Hematopoietic multipotent progenitor cell treated with erythropoietin and hydrocortisone succinate and interleukin-3 and kit ligand, for 17 days (in vitro differentiated cells): Measurements from ENCODE around the gene TIGD1.
"Not testable (repeated sequence)": the region's sequence is repeated elsewhere in the genome, so short reads cannot be mapped to it uniquely, and the experiment has no call there.

Source experiments
- DNase-seq: peaks from one replicate; pipeline ENCODE4 v3.0.0-alpha.2; 2015; ENCODE audit warnings: low spot score

Gene TIGD1

DNA sequence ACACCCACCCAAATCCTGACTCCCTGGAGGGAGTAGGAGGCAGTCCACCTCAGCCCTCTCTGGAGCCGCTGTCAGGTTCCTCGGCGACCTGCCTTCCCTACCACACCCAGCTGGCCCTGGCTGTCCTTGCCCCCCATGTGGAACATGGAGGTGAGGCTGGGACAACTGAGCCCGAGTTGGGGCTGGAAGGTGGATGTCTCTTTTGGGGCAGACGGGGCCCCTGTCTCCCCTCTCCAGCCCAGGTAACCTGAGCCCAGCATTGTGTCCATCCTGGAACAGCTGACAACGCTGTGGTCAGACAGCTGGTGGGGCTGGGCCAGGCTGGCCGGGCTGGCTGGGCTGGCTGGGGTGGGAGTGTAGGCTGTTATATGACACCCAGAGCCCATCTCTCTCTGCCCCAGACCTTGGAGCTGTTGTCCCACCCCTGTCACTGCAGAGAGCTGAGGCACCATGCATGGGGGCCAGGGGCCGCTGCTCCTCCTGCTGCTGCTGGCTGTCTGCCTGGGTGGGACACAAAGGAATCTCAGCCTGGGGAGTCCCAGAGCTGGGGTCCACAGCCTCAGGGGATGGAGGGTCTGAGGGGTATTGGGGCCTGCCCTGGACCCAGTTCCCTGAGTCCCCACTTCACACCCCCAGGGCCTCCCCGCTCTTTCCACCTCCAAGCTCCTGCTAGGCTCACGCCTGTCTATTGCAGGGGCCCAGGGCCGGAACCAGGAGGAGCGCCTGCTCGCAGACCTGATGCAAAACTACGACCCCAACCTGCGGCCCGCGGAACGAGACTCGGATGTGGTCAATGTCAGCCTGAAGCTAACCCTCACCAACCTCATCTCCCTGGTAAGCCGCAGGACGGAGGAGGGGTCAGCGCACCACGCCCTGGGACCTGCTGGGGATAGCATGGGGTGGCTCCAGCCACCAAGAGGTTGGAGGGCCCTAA is 10.8 kb downstream of the TIGD1 start, which contains the start of gene CHRNG:
Gene CHRNG (plus strand): TSS at position 395 of the 934 bp plus-strand sequence. CDS start 56 bp downstream, at position 451.
- DNase-seq: no peak

DNA sequence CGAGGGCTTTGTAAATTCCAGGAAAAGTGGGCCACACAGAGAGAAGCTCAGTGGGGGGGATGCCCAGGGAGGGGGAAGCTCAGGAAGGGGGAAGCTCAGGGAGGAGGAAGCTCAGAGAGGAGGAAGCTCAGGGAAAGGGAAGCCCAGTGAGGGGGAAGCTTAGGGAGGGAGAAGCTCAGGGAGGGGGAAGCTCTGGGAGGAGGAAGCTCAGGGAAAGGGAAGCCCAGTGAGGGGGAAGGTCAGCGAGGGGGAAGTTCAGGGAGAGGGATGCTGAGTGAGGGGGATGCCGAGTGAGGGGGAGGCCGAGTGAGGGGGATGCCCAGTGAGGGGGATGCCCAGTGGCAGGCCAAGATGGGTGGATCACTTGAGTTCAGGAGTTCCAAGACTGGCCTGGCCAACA is 11.7 kb downstream of the TIGD1 start:
- DNase-seq: no peak

DNA sequence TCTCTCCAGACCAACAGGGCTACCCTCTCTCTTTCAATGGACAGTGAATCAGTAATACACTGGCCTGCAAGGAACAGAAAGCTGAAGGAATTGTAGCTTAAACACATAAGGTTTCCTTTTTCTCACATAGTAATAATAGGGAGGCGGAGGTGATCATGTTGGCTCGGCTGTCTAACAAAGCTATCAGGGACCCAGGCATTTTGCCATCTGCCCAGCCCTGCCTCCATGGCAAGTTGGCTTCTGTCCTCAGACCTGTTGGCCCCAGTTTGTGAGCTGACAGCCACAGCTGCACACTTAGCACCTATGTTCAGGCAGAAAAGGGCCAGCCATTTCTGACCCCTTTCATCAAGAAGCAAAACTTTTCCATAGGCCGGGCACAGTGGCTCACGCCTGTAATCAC is 12.9 kb downstream of the TIGD1 start:
- no peak for DNase-seq

DNA sequence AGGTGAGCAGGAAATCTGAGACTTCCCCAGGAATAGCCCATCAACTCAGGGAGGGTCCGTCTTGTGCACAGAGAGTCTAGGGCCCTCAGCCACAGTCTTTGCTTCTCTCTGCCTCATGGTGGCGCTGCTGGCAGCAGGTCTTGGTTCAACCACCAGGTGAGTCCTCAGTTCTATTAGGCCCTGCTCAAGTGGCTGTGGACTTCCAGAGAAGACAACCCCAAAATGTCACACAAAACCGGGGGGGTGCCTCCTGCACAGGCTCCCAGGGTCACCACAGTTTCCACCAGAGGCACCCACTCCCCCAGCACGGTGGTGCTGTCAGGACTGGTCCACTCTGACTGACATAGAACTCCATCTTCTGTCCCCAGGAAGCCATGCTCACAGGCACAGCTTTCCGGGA is 13.3 kb downstream of the TIGD1 start:
- peak; percentile 37 for DNase-seq

DNA sequence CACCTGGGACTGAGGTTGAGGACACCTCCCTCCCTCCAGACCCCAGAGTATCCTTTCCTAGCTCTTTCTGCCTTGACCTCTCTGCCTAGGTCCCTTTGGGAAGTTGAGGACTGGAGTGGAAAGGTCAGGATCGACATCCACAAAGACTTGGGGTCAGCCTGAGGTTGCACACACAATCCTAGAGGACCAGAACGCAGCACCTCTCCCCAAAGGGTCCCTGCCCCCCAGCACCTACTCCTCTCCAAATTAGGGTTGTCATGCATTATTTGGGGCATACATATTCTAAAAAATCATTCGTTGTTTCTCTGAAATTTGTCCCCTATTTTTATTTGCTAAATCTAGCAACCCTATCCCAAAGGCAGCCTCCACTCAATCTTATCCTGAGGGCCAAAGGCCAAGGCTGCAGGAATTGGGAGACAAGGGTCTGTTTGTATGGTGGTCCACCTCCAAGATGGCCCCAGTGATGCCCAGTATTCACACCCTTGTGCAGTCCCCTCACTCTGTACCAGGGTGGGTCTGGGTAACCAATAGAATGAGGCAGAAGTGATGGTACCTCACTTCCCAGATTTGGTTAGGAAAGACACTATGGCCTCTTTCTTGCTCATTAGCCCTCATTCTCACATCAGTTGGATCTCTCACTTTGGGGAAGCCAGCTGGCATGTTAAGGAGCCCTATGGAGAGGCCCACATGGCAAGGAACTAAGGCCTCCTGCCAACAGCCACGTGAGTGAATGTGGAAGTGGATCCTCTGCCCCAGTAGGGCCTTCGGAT is 14.4 kb downstream of the TIGD1 start:
- no peak for DNase-seq

DNA sequence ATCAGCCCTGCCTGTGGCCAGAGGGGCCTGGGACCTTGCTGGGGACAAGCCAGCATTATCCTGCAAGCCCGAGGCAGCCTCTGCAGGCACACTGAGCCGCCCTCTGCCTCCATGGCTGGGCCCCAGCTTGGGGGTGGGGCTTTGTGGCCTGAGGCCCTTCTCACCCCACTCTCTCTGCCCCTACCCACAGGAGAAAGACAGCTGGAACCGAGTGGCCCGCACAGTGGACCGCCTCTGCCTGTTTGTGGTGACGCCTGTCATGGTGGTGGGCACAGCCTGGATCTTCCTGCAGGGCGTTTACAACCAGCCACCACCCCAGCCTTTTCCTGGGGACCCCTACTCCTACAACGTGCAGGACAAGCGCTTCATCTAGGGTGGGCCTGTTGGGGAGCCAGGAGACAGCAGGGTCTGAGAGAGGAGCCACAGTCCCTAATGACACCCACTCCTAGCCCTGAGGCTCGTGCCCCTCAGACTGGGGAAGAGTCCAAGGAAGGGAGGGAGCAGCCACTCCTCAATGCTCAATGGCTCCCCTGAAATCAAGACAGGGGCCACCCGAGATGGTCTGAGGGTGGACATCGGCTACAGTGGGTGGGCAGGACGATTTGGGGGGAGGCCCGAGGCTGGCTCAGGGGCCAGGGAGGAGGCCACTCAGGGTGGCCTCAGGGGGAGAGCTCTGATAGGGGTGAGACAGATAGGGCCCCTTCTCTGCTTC is 15.3 kb downstream of the TIGD1 start:
- no peak for DNase-seq

DNA sequence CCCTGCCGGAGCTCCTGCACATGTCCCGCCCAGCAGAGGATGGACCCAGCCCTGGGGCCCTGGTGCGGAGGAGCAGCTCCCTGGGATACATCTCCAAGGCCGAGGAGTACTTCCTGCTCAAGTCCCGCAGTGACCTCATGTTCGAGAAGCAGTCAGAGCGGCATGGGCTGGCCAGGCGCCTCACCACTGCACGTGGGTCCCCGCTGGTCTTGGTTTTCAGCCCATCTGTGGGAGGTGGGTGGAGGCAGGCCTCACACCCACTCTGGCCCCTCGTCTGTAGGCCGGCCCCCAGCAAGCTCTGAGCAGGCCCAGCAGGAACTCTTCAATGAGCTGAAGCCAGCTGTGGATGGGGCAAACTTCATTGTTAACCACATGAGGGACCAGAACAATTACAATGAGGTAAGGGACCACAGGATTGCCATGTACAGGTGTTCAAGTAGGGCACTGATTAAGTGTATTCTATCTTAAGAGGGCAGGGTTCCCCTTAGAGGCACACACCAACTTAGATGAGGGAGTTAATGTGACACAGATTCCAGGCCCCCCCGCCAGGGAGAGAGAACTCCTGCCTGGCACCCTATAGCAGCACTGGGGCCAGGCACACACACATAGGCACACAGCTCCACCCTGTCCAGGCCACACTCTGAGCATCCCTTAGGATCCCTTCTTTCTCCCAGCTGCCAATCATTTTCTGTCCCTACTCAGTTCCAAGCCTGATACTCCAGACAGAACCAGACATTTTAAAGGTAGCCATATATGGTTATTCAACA is 16.2 kb downstream of the TIGD1 start:
- DNase-seq: no peak

DNA sequence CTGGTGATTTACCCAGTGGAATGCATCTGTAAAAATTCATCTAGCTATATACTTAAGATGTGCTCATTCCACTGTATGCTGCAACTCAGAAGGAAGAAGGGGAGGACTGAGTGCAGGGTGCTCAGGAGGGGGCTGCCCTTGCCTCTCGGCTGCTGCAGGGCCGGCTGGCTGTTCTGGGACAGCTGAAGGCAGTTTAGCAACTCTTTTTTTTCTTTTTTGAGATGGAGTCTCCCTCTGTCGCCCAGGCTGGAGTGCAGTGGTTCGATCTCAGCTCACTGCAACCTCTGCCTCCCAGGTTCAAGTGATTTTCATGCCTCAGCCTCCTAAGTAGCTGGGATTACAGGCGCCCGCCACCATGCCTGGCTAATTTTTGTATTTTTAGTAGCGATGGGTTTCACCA is 17.5 kb downstream of the TIGD1 start:
- not testable (repeated sequence) for DNase-seq

DNA sequence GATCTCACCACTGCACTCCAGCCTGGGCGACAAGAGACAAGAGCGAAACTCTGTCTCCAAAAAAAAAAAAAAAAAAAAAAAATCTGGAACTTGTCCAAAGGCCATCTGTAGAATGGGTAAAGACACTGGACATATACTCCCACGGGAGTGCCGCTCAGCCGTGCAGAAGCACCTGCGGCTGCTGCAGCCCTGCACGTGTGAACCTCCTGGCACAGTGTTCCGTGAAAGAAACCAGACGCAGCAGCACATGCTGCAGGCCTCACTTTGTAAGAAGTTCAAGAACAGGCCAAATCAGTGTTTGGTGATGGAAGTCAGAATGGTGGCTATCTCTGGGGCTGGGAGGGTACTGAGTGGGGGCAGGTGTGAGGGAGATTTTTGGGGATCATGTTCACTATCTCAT is 17.9 kb downstream of the TIGD1 start:
- no peak for DNase-seq

DNA sequence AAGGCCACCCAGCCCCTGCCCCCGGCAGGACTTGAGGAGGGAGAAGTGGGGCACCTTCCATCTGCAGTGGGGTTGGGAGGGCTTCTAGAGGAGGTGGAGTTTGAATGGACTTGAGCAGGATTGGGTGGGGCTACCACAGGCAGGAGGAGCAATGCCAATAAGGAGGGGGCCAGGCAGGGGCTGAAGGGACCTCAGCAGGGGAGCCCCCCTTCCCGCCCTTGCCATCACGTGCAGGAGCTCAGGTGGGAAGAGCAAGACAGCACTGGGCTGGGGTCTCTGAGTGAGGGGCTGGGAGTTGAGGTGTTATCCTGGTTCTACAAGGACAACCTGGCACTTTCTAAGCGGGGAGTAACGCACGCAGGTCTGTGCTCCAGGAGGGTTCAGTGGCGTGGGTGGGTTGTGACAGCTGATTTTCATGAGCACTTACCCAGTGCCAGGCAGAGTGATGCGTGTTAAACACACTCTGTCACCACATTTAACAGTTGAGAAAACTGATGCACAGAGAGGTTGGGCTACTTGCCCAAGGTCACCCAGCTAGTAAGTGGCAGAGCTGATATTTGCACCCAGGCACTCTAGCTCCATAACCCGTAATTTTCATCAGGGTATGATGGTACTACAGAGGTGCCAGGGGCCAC is 19.6 kb downstream of the TIGD1 start:
- no peak for DNase-seq

DNA sequence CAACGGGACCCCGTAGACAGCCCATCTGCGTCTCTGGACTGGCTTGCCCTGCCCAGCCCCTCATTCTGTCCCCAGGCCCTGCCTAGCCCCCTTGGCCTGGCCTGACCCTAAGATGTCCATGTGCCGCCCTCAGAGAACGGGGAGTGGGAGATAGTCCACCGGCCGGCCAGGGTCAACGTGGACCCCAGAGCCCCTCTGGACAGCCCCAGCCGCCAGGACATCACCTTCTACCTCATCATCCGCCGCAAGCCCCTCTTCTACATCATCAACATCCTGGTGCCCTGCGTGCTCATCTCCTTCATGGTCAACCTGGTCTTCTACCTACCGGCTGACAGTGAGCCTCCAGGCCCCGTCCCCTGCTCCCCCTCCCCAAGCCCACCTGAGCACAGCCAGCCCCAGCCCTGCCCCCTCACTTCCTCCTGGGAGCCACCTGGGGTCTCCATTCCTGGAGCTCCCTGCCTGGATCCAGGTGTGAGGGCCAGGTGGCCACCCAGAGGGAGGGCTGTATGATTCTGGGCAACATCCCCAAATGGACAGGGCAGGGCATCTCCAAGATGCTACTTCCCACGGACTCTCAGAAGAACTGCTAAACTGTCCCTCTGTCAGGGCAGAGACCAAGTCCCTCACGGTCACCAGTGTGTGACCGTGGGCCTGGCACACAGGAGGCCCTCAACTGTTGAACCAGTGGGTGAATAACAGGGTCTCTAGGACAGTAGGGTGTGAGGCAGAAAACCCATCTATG is 20.4 kb downstream of the TIGD1 start:
- no peak for DNase-seq

DNA sequence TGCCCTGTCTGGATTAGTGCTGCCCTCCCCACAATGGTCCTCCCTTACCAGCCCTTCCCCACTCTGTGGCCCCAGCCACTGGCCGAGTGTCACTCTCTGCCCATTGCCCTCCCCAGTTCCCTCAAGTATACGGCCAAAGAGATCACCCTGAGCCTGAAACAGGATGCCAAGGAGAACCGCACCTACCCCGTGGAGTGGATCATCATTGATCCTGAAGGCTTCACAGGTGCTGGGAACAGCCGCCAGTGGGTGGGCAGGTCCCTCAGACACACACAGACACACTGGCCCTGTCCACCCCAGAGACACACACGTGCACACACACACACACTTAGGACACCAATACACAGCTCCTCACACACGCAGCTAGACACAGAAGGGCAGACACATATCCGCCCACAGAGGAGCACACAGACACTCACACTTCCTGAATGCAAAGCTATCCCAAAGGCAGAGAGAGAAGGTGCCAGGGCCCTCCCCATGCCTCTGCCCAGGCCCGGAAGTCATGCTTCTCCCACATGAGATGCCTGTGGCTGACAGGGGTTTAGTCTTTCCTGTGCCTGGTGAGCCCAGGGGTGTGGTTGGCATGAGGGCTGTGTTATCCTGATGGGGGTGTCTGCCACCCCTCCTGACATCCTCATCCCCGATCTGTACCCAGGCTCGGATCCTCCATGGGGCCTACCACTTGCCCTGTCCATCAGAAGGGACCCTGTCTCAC is 21.5 kb downstream of the TIGD1 start:
- DNase-seq: no peak

DNA sequence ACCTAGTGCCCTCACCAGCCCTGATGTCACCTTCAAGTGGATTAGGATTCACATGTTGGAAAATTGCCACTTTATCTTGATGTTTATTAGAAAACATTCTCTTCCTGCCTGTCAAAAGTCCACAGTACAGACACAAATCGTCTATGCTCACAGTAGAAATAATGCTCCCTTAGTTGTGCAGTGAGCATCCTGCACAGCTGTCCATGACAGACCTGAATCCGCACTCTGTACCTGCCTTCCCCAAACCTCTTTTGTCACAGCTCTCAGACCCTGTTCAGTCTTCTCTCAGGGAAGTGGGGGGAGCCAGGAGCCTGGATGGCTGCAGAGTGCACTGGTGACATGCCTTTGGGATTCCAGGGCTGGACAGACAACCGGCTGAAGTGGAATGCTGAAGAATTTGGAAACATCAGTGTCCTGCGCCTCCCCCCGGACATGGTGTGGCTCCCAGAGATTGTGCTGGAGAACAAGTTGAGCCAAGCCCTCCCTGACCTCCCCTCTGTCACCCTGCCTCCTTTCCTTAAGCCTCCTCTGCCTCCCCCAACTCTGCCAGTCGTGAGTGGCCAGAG is 22.4 kb downstream of the TIGD1 start:
- no peak for DNase-seq

DNA sequence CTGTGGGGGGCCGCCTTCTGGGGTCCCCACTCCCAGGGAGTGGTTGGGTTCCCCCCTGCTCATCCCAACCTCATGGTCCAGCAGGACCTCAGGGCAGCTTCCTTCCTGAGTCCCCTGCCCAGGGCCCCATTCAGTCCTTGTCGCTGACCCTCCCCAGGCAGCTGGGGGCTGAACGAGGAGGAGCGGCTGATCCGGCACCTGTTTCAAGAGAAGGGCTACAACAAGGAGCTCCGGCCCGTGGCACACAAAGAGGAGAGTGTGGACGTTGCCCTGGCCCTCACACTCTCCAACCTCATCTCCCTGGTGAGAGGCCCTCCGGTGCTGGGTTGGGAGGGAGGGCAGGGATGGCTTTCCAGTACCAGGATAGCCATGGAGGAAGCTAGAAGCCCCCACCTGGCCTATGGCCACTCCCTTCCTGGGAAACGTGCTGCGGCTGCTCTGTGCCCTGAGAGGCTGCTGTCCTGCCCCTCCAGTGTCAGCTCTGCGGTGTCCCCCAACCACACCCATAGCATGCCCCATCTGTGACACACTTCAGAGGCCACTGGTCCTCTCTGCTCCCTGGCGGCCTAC is 23.9 kb downstream of the TIGD1 start:
- no peak for DNase-seq

DNA sequence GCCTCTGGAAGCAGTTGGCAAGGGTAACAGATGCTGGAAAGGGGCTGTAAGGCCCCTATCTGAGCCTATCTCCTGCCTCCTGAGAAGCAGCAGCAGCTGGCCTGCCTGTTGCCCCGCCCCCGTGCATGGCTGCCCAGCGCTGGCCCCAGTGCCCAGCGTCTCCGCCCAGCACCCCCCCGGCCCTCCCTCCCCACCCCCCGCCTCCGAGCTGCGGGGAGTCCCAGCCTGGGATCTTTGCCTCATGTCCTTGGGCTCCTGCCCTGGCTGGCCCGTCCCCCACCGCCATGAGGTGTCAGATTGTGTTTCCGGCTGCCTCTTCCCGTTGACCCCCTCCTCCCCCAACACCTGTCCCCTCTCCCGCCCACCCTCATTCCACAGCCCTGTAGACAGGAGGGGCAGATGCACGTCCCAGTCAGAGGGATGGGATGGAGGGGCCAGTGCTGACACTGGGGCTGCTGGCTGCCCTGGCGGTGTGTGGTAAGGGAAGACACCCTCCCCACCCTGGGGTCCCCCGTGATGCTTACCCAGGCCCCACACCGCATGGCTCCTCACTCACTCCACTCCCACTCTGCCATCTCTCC is 24.5 kb downstream of the TIGD1 start, which contains the start of gene CHRND:
Gene CHRND (plus strand): TSS at position 370 of the 581 bp plus-strand sequence. CDS start 56 bp downstream, at position 426.
- no peak for DNase-seq

DNA sequence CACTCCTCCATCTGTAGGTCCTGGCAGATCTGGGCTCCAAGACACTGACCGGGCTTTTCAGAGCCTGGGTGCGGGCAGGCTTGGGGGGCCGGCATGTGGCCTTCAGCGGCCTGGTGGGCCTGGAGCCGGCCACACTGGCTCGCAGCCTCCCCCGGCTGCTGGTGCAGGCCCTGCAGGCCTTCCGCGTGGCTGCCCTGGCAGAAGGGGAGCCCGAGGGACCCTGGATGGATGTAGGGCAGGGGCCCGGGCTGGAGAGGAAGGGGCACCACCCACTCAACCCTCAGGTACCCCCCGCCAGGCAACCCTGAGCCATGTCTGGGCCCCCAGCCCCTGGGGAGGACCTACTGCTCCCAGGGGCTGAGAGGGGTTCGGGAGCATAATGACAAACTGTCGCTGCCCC is 25.2 kb downstream of the TIGD1 start:
- no peak for DNase-seq

DNA sequence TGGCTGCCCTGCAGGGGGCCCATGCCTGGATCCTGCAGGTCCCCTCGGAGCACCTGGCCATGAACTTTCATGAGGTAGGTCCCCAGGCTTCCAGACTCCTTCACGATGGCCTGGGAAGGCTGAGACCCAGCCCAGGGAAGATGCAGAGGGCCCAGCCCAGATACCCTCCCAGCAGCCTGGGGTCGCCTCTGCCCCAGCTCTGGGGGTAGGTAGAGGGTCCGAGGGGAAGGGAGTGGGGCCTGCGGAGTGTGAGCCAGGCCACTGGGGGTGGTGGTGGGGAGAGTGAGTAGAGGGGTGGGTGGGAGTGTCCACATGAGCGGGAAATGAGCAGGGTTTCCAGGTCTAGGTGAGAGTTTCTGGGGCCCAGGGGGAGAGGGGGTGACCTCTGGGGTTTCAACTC is 25.6 kb downstream of the TIGD1 start:
- DNase-seq: no peak
